AG09319 (cell line): ENCODE results near the gene ATL2.

Experiments
- DNase-seq: peaks from one replicate; pipeline ENCODE4 v3.0.0-alpha.2; 2010; ENCODE audit warnings: low read depth; ENCODE audit errors: extremely low read depth
- TF ChIP-seq, protein P1 (sequence below): IDR thresholded peaks from 2 replicates; pipeline ENCODE4 v1.5.1; 2011; ENCODE audit warnings: low read depth, mild to moderate bottlenecking, inconsistent platforms, low read length, moderate library complexity

The ATL2 gene

DNA sequence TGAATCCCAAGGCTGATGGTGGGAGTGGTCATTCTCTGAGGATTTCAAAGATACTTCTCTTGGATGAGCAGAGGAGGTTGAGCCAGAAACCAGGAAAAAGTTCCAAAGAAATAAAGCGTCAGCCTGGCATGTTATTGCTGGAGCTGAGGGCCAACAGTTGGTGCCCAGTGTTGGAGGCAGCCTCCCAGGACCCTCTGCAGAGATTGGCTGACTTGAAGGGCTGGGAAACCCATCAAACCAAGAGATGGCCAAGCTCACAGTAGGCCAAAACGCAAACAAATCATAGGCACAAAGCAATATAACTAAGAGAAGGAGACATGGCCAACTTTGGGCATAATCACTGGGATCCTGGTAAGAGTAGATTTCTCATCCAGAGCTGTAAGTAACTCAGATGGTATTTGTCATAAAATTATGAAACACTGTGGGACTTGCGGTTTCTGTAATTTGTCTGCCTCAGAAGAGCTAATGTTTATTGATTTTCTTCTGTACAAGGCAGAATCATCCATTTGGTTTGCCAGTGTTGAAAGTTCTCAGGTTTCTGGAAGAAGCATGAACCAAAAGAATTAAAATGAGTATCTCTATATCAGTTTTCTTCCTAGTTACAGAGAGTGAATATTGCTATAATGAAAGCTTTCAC is 108.3 kb downstream of the ATL2 start:
- TF ChIP-seq, protein P1, sequence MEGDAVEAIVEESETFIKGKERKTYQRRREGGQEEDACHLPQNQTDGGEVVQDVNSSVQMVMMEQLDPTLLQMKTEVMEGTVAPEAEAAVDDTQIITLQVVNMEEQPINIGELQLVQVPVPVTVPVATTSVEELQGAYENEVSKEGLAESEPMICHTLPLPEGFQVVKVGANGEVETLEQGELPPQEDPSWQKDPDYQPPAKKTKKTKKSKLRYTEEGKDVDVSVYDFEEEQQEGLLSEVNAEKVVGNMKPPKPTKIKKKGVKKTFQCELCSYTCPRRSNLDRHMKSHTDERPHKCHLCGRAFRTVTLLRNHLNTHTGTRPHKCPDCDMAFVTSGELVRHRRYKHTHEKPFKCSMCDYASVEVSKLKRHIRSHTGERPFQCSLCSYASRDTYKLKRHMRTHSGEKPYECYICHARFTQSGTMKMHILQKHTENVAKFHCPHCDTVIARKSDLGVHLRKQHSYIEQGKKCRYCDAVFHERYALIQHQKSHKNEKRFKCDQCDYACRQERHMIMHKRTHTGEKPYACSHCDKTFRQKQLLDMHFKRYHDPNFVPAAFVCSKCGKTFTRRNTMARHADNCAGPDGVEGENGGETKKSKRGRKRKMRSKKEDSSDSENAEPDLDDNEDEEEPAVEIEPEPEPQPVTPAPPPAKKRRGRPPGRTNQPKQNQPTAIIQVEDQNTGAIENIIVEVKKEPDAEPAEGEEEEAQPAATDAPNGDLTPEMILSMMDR, result no peak
- DNase-seq, result peak; percentile 84

DNA sequence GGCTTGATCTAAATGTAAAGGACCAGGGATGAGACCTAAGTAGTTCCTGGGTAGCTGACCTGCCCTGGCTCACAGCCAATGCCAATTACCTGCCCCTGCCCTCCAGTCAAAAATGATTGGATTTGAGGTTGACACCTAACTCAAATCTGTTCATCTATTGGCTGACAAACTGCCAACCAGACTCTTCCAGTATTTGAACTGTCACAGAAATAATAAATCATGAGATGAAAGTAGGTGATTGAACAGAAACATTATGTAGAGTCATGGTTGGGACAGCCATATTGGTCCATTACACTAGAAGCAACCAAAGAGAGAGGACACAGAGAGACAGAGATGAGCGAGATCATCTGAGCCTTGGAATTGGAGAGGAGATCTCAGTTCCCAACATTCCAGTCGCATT is 109.1 kb downstream of the ATL2 start:
- DNase-seq, result no peak
- TF ChIP-seq, protein P1, result no peak

DNA sequence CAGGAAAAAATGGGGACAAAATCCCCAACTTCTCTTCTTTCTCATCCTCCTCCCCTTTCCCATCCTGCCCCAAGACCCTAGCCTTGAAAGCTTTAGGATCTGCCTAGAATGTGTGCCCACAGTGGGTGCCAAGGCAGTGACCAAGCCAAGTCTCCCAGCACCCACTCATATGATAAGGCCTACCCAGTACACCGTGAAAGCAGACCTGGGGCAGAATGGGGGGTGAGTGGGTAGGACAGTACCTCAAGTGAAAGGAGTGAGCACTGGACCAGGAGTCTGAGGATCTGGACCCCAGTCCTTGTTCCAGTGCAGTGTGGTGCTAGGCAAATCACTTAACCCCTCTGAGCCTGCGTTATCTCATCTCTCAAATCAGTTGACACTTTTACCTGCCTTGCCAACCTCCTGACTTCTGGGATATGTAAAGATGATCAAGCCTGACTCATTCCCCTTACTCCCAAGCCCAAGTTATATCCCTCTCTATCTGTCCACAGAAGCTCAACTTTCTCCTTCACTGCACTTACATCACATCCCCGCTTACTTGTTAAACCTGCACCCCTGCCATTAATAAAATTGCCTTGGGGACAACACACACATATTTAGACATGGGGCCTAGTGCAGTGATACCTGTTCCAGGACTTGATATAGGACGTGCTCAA is 109.7 kb downstream of the ATL2 start:
- TF ChIP-seq, protein P1, result no peak
- DNase-seq, result no peak

DNA sequence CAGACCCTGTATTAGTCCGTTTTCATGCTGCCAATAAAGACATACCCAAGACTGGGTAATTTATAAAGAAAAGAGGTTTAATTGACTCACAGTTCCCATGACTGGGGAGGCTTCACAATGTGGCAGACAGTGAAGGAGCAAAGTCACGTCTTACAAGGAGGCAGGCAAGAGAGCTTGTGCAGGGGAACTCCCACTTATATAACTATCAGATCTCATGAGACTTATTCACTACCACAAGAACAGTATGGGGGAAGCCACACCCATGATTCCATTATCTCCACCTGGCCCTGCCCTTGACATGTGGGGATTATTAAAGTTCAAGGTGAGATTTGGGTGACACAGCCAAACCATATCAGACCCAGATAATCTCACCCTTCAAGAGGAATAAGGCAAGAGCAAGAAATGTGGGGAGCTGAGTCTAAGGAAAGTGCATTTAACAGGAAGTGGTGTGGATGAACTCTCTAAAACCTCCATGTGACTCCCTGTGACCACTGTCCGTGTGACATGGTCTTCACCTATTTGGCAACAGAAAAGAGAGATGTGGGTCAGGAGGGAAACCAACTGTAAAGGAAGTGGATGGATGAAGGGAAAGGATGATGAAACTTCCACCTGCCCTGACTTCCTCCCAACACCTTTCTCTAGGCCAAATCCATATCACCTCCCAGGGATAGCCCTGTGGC is 110.6 kb downstream of the ATL2 start:
- TF ChIP-seq, protein P1, result no peak
- DNase-seq, result no peak

DNA sequence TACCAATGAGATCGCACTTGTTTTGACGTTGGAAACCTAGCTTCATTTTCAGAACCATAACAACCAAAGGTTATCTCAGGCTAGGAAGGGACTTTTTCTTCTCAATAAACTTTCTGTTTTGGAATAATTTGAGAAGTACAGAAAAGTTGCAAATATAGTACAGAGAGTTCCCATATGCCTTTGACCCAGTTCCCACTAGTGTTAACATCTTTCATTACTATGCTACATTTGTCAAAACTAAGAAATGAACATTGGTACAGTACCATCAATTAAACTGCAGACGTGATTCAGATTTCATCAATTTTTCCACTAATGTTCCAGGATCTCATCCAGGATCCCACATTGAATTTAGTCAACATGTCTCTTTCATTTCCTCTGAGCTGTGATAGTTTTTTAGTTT is 111.6 kb downstream of the ATL2 start:
- DNase-seq, result no peak
- TF ChIP-seq, protein P1, result no peak

DNA sequence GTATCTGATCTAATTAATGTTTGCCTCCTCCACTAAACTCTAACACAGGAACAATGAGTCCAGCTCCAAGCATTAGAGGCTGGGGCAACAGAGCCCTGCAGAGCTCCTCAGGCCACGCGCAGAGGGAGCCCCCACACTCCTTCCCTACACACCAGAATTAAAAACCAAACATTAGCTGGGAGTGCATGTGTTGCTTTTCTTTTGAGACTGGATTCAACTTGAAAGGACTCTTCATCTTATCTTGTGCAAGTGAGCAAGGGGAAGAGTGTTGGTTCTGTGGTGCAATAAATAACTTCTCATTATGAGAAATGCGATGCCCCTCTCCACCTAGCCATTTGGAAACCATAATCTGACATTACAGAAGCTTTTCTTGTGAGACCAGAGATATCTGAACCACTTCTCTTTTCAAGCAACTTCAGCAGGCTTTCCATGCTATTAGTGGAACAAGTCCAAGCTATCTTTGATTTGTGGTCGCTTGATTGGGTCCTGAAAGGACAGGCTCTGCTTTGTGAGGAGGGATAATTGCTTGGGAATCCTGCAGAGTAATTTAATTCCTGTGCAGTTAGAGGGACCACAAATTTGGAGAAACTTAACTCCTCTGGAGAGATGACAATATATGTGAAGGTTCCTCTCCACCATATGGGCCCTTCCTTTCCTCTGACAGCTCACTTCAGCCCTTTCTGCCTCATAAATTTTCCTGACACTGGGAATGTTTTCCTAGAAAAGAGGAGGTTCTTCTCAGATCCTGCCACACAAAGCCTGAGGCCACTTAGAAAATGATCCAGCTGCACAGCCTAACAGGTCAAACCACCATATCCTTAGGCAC is 112.5 kb downstream of the ATL2 start:
- DNase-seq, result peak; percentile 78
- TF ChIP-seq, protein P1, result no peak
